NT2/D1 (cell line): Measurements from ENCODE around the gene MRPL34.
A peak's percentile ranks its signal among the peaks of the same experiment; 100 is the strongest.

Source experiments
- DNase-seq: peaks from one replicate; pipeline ENCODE4 v3.0.0-alpha.2; 2011; ENCODE audit warnings: low read depth, low spot score
- H3K27me3 ChIP-seq: 2 replicates; pipeline ENCODE4 v1.6.0; 2011; ENCODE audit warnings: mild to moderate bottlenecking; ENCODE audit not compliant: insufficient read length, insufficient read depth
- H3K36me3 ChIP-seq: 2 replicates; pipeline ENCODE4 v1.6.1; 2011; ENCODE audit warnings: mild to moderate bottlenecking, low read length, mixed read lengths; ENCODE audit not compliant: insufficient read depth, insufficient read length
- H3K4me1 ChIP-seq: 2 replicates; pipeline ENCODE4 v1.5.1; 2011; ENCODE audit not compliant: insufficient read depth, insufficient read length
- H3K4me3 ChIP-seq: 2 replicates; pipeline ENCODE4 v1.5.1; 2011; ENCODE audit warnings: low read depth; ENCODE audit not compliant: insufficient read length
- H3K9ac ChIP-seq: 2 replicates; pipeline ENCODE4 v1.6.0; 2011; ENCODE audit warnings: low read depth; ENCODE audit not compliant: insufficient read length
- H3K9me3 ChIP-seq: 2 replicates; pipeline ENCODE4 v1.5.1; 2011; ENCODE audit warnings: mild to moderate bottlenecking, low read length; ENCODE audit not compliant: insufficient read depth
- SUZ12 ChIP-seq: IDR thresholded peaks from 2 replicates; pipeline ENCODE4 v1.6.1; 2011; ENCODE audit not compliant: insufficient read length, insufficient read depth; ENCODE audit errors: extremely low read depth
- YY1 ChIP-seq: IDR thresholded peaks from 2 replicates; pipeline ENCODE4 v1.6.1; 2011; ENCODE audit not compliant: insufficient read length, insufficient read depth
- ZNF274 ChIP-seq: IDR thresholded peaks from 2 replicates; pipeline ENCODE4 v1.6.1; 2011; ENCODE audit warnings: mild to moderate bottlenecking, low read depth, low read length

MRPL34 gene

DNA sequence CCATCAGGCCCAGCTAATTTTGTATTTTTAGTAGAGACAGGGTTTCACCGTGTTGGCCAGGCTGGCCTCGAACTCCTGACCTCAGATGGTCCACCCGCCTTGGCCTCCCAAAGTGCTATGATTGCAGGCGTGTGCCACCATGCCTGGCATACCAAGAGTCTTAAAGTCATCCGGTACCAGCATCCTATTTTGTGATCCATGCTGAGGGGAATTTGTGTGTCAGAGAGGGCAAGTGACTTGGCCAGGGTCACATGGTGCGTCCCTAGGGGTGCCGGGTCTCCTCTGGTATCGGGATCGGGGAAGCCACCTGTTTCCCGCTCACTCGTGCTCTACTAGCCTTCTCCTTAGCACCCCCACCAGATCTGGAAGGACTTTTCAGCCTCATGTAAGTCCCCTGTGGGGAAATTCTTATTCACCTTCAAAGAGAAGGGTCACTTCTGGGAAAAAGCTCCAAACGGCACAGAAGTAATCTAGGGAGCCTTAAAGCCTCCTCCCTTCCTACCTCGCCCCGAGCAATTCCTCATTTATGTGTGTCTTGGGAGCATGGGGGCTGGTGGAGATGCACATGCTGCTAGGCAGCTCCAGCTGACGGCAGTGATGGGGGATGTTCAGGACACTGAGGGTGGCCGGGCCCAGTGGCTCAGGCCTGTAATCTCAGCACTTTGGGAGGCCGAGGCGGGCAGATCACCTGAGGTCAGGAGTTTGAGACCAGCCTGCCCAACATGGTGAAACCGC is 30.1 kb upstream of the MRPL34 start:
- Histone ChIP-seq H3K9me3 (no peaks in the 10 kb centered on the region), H3K9ac (no peak overlapping the region), H3K4me1 (peaks cover 2% of the 10 kb centered on the region), H3K4me3 (no peak overlapping the region), H3K27me3 (no peaks in the 10 kb centered on the region), H3K36me3 (peaks cover 75% of the 10 kb centered on the region)
- TF ChIP-seq YY1 (no peak), SUZ12 (no peak), ZNF274 (no peak)
- DNase-seq, result no peak

DNA sequence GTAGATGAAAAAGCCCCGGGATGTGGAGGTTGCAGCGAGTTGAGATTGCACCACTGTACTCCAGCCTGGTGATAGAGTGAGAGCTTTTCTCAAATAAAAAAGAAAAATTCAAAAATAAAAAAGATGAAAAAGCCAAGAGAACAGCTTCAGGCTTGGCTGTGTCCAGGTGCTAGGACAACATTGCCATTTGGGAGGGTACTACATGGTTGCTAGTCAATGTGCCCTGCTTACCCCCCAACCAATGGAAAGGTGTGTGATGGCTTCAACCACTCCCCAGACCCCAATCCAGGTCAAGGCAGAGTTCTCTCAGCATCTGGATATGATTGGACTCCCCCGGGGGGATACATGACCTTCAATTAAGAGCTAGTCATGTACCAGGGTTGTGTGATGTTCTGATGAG is 26.2 kb upstream of the MRPL34 start:
- Histone ChIP-seq H3K27me3 (no peaks in the 10 kb centered on the region), H3K36me3 (peaks cover 63% of the 10 kb centered on the region), H3K4me1 (peaks cover 6% of the 10 kb centered on the region), H3K9me3 (no peaks in the 10 kb centered on the region), H3K9ac (no peak overlapping the region), H3K4me3 (no peak overlapping the region)
- no peak for TF ChIP-seq SUZ12
- no peak for TF ChIP-seq YY1
- TF ChIP-seq ZNF274, result no peak
- DNase-seq, result no peak

DNA sequence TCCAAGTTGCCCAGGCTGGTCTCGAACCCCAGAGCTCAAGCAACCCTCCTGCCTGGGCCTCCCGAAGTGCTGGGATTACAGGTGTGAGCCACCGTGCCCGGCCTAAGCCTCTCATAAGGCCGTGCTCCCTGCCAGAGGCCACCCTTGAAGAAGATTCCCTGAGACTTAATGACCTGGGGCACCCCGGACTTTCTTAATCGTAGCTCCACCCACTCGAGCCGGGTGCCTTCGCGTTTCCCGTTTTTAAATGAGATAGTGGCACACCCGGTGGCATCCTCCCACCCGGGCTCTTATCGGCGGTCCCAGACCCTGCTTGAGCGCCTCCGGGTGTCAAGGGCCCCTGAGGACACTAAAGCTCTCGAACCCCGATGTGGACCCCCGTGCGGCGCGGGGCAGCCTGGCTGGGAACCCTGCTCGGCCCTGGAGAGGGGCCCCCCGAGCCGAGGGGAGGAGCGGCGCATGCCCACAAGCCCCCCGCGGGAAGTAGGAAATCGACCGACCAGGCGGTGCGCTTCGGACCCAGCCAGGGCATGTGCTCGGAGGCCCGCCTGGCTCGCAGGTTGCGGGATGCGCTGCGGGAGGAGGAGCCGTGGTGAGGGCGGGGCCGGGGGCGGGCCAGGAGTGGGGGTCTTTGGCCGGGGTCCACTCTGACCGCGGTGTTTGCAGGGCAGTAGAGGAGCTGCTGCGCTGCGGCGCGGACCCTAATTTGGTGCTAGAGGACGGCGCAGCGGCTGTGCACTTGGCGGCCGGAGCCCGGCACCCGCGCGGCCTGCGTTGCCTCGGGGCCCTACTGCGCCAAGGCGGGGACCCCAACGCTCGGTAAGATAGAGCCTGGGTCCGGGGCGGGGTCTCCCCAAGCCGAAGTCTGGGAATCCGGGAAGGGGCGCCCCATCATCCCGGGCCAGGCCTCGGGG is 24.0 kb upstream of the MRPL34 start, which contains the start of gene ANKLE1:
Gene ANKLE1, plus strand, starts transcription at position 511 of the 914 bp plus-strand sequence. Its CDS starts 20 bp downstream, at position 531.
- TF ChIP-seq YY1, result no peak
- no peak for TF ChIP-seq ZNF274
- no peak for TF ChIP-seq SUZ12
- Histone ChIP-seq H3K9ac (peak within 1 kb of the TSS; percentile 93), H3K4me1 (peaks cover 6% of the 10 kb centered on the region), H3K4me3 (peak within 1 kb of the TSS; percentile 70), H3K36me3 (peaks cover 60% of the 10 kb centered on the region), H3K27me3 (no peaks in the 10 kb centered on the region), H3K9me3 (peaks cover 8% of the 10 kb centered on the region; the same call in 1 of the 2 replicates)
- DNase-seq, result no peak

DNA sequence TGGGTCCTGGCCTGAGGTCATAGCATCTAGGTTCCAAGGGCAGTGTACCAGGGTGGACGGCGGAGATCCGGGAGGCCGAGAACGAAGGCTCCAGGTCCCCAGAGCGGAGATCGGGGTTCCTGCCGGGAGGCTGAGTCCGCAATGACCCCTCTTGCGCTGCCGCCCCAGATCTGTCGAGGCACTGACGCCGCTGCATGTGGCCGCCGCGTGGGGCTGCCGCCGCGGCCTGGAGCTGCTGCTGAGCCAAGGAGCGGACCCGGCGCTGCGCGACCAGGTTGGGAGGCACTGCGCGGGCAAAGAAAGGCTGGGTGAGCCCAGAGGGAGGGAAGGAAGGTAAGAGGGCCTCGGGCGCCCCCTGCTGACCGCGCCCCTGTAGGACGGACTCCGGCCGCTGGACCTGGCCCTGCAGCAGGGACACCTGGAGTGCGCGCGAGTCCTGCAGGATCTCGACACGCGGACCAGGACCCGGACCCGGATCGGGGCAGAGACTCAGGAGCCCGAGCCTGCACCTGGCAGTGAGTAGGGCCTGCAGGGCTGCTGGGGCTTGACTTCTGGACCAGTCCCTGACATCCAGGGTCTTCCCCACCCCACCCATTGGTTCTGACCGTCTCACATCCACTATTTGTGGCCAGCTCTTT is 23.1 kb upstream of the MRPL34 start:
- peaks cover 53% of the 10 kb centered on the region for H3K36me3 ChIP-seq
- peaks cover 6% of the 10 kb centered on the region for H3K4me1 ChIP-seq
- H3K4me3 ChIP-seq, result peak overlapping the region; percentile 70
- peak overlapping the region; percentile 93 for H3K9ac ChIP-seq
- H3K9me3 ChIP-seq, result peaks cover 8% of the 10 kb centered on the region; the same call in 1 of the 2 replicates
- peak; percentile 69 for DNase-seq
- H3K27me3 ChIP-seq, result no peaks in the 10 kb centered on the region
- no peak for TF ChIP-seq ZNF274
- TF ChIP-seq SUZ12, result no peak
- no peak for TF ChIP-seq YY1

DNA sequence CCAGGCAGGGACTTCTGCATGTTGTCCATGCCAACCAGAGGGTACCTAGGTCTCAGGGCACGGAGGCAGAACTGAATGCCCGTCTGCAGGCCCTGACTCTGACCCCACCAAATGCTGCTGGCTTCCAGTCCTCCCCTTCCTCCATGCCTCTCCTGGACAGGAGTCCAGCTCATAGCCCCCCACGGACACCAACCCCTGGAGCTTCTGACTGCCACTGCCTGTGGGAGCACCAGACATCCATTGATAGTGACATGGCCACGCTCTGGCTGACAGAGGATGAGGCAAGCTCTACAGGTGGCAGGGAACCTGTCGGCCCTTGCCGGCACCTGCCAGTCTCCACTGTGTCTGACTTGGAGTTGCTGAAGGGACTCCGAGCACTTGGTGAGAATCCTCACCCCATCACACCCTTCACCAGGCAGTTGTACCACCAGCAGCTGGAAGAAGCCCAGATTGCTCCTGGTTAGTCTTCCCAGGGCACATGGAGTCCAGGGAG is 22.1 kb upstream of the MRPL34 start:
- DNase-seq, result no peak
- TF ChIP-seq YY1 (no peak), ZNF274 (no peak), SUZ12 (no peak)

DNA sequence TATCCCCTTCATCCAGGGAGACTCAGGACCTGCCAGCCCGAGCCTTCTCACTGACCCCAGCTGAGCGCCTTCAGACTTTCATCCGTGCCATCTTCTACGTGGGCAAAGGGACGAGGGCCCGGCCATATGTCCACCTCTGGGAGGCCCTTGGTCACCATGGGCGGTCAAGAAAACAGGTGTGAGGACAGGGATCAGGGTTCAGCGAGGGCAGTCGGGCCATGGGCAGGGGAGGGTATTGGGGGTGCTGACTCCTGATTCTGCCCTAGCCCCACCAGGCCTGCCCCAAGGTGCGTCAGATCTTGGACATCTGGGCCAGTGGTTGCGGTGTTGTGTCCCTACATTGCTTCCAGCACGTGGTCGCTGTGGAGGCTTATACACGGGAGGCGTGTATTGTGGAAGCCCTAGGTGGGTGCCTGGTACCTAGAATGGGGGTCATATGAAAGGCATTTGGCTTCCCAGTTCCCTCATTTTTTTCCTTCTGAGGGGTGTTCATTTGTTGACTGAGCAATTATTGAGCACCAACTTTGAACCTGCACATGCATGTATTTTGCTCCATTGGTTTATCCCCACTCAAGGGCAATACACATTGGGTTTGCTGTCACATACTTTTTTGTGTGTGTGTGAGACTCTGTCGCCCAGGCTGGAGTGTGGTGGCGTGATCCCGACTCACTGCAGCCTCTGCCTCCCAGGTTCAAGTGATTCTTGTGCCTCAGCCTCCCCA is 20.1 kb upstream of the MRPL34 start:
- TF ChIP-seq YY1 (no peak), ZNF274 (no peak), SUZ12 (no peak)
- H3K36me3 ChIP-seq, result peaks cover 35% of the 10 kb centered on the region
- H3K9ac ChIP-seq, result no peak overlapping the region
- no peak for DNase-seq
- no peaks in the 10 kb centered on the region for H3K27me3 ChIP-seq
- peaks cover 8% of the 10 kb centered on the region for H3K4me1 ChIP-seq
- H3K4me3 ChIP-seq, result no peak overlapping the region
- peaks cover 8% of the 10 kb centered on the region; the same call in 1 of the 2 replicates for H3K9me3 ChIP-seq

More for the DNA sequence above, 22.1 kb upstream of the MRPL34 start:
- Histone ChIP-seq H3K27me3 (no peaks in the 10 kb centered on the region), H3K36me3 (peaks cover 47% of the 10 kb centered on the region), H3K9me3 (peaks cover 8% of the 10 kb centered on the region; the same call in 1 of the 2 replicates), H3K9ac (no peak overlapping the region), H3K4me3 (no peak overlapping the region), H3K4me1 (peaks cover 6% of the 10 kb centered on the region)
